OCI-LY3 (cell line): ENCODE results near the gene SERF2.

Experiments used
- CTCF ChIP-seq: fragments of 200-600, 300-600 bp; sonication (generic); IDR thresholded peaks from 2 replicates; pipeline ENCODE4 v1.5.1; 2014; ENCODE audit warnings: antibody characterized with exemption, low read length, low read depth
- EZH2phosphoT487 ChIP-seq: fragments of 200-600 bp; shearing (Covaris generic); IDR thresholded peaks from 2 replicates; pipeline ENCODE4 v1.6.1; 2018; ENCODE audit warnings: antibody characterized with exemption, mixed run types, low read depth

GRCh38 chr15:43772624-43773023 lies 19.5 kb upstream of the SERF2 start:
- TF ChIP-seq EZH2phosphoT487 (no peak), CTCF (no peak)
